NCI-H1048 (cell line): ENCODE data around the gene VAV2.

Experiments
- DNase-seq: peaks from one replicate; lab custom pipeline; 2025; lab: John Stamatoyannopoulos, UW

The VAV2 gene

DNA sequence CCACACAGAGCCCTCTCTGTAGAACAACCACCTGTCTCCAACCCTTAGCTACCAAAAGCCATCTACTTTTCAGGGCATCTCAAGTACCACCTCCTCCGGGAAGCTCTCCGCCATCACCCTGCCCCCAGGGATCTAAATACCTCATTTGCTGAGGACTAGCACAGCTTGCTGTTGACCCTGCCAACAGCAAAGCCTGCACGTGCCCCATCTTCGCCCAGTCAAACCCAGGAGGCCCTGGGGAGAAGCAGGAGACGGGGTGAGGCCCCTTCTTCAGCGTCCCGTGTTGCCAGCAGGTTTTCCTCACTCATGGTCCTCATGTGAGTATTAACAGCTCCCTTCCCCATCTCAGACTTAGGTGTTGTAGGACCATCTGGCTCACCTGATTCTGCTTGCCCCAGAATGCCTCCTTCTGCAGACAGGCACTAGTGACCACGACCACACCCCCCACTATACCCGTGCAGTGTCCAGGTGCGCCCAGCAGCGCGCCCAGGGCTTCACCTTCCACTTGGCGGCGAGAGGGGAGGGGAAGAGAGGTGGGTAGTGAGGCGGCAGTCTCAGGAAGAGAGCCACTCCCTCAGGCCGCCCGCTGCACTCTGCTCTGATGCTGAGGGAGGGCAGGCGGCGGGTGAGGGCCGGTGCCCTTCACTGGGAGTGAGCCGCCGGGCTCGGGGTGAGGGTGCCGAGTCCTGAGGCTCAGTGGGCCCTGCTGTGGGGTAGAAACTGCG, 11.1 kb downstream of the VAV2 start:
- DNase-seq = no peak

DNA sequence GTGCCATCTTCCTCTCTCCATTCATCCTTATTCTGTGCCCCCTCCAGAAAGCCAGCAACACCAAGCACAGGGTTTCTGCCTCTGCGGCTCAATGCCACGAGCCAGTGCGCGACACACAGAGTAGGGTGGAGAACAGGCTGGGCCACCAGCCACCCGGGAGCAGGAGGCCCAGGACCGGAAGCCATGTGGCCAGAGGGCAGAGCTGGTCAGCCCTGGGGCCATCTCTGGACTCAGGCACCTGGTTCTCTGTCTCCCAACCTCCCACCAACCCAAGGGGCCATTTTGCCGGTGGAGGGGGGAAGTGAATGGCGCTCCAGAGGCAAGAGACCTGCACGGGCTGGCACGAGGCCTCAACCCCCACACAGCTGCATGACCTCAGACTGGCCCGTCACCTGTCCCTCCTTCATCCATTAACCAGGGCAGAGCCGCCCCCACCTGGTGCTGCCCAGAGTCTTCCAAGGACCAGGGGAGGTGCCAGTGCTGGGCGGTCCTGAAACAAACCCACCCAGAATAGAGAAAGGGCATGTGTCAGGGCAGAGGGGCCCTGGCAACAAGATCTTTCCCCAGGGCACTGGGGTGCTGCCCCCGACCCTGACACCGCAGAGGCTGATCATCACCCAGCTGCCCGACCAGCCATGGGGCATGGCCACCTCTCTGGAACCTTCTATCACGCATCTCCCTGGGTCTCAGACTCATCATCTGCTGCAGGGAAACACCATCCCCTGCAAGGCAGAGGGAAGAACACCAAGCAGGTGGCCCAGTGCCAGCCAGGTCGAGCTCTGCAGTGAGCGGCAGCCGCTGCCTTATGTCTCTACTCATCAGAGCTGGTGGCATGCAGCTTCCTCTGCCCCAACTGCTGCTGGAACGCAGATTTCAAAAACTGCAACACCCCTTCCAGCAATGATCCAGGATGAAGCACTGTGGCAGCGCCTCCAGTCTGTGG, 11.9 kb downstream of the VAV2 start:
- DNase-seq = no peak

DNA sequence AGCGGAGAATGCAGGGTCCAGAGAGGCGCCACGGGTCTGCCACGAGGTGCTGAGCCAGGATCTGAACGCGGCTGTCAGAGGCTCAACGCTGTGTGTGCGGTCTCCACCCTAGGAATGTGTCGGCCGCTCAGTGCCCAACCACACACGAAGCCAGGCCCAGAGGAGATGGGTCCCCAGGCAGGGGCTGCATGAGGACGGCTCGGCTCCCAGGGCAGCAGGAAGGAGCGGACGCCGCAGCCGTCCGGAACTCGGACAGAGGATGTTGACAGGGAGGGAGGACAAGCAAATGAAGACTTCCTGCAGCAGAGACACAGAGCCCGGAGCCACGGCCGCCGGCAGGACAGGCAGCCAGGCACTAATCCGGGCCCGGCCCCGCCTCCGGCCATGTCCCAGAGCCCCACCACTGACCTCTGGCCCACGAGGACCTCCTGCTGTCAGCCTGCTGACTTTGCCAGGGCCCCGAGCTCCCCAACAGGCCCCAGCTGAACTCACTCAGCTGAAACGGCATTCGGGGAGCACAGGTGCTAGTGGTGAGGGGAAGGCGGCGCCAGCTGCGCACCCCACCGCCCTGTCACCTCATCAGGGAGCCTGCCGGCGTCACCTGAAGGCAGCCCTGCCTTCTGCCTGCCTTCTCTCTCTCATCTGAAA, 12.7 kb downstream of the VAV2 start:
- no peak for DNase-seq

DNA sequence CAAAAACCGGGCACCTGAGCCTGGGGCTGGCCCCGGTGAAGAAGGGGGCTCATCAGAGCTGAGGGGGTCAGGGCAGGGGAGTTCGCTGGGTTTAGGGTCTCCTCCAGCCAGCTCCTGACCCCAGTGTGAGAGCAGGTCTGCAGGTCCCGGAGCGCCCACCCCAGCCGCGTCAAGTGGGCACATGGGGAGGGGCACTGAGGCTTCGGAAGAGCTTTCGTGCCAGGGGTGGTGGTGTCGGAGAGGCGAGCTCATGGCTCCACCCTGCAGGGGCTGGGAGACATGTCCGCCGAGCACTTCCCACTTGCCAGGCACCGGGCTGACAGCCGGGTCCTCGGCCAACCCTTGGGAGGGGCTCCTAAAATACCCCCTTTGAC, 13.2 kb downstream of the VAV2 start:
- no peak for DNase-seq

DNA sequence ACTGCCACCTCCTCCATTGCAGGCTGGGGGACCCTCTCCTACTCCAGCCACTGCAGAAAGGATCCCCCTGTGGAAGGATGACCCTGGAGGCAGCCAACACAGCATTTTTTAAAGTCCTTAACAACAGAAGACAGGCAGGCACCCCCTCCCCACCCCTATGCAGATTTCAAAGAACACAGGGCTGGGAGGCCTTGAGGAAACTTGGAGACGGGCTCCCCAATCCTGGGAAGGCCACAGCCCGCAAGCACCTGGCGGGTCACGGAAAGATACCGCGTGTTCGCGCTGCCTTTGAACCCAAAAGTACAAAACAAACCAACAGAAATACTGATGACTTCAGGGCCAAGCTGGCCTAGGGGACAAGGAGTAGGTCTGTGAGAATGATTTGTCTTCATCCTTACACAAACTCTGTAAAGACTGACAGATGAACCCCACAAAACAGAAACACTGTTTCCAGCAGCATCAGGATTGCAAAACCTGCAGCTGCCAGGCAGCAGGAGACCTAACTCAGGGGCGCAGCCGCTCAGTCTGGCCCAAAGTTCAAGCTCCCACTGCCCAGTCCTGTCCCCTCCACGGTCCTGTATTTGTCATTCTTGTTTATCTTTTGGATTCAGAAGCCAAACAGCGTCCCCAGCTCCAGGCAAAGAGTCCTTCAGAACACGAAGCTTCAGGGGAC, 13.8 kb downstream of the VAV2 start:
- DNase-seq = no peak

DNA sequence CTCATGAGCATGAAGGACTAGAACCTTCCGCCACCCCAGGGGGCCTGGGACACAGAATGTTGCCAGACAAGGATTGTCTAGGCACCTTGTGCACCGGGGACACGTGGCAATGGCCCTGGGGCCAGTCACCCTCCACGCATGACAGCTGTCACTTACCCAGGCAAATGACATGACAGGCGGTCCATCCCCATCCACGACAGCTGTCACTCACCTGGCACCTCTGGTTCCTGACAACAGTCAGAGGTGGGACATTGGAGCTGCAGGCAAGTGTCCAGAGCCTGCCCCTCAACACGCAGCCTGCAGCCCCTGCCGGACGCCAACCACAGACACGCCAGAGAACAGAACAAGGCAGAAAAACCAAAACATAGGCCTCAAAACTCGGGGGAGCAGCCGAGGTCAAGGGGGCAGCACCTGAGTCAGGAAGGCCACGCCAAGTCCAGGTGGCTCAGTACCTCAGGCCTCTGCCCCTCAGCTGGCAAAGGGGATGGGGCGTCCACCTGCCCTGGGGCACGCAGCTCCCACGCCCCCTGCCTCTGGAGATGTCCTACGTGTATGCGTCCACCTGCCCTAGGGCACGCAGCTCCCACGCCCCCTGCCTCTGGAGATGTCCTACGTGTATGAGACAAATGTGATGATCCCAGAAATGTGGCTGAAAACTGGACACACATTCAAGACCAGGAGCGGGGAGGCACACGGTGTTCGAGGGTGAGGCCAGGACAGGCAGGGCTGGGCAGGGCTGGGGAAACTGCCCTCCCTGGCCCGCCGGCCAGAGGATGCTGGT, 14.5 kb downstream of the VAV2 start:
- DNase-seq = no peak

DNA sequence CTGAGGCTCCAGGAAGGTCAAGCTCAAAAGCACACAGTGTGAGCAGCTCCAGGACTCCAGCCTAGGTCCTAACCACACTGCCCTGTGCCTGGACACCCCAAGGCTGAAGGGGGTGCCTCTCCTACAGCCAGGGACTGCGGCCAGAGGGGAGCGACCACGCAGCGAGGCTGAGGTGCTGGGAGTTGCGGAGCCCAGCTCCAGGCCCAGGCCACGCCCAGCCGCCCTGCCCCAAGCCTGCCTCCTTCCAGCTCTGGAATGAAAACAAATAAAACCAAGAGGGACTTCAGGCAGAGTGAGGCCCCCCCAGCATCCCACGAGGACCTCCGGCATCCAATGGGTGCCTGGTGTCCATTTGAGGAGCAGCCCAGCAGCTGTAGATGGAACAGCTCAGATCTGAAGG, 15.2 kb downstream of the VAV2 start:
- no peak for DNase-seq

DNA sequence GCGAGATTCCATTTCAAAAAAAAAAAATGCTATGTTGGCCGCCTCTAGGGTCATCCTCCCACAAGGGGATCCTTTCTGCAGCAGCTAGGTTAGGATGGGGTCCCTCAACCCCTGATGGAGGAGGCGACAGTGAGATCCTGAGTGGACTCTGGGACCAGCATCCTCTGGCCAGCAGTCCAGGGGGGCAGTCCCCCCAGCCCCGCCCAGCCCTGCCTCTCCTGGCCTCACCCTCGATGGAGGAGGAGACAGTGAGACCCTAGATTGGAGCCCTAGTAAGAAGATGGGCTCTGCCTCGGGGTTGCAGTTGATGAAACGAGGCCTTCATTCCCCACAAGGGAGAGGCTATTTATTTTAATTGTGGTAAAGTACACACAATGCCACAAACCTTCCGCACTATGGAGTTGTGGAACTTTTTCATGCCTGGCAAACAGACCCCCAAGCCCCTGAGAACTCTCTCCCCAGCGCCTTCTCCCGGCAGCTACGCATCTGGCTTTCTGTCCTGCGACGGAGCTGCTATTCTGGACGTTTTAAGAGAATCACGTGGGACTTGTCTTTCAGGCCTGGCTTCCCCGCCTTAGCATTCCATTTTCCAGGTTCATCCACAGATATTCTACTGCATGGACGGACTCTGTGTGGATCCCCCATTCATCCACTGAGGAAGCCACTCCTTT, 15.8 kb downstream of the VAV2 start:
- no peak for DNase-seq

DNA sequence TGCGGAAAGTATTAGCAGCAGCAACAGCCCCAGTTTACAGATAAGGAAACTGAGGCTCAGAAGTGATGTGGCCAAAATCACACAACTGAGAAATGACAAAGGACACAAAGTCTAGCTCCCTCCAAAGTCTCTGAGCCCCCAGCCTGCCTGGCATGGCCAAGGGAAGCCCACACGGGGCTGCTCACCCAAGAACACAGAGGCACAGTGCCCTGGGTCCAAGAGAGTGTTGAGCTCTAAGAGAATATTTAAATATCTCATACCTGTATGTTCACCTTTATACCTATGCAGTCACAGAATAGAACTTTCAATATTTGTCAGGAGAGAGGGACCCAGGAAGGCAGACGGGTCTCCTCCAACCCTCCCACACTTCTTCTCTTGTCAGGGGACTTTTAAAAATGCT, 16.6 kb downstream of the VAV2 start:
- DNase-seq = no peak

DNA sequence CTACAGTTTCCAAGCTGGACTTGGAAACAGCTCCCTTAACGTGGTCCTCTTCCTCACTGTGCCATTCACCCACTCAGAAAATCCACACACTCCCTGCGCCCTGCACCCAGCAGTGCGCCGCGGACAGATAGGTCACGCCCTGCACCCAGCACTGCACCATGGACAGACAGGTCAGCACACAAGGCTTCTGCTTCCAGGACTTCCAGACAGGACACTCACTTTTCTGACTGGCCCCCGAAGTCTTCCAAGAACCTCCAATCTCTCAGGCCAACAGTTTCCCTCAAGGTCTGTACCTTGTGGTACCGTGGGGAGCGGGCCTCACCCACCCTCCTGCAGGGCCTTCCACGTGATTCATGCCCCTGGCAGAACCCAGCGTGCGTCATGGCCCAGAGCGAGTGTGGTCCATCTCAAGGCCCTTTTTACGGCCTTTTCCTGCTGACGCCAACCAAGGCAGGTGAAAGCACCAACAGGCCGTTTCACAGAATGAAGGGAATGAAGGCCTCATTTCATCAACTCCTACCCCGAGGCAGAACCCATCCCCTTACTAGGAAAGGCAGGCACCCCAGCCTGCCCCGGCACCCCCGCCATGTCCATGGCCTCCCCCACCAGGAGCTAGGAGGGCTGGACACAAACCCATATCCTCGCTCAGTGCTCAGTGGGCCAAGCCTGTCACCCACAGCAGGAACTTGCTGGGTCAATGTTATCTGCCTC, 17.3 kb downstream of the VAV2 start:
- DNase-seq = no peak

DNA sequence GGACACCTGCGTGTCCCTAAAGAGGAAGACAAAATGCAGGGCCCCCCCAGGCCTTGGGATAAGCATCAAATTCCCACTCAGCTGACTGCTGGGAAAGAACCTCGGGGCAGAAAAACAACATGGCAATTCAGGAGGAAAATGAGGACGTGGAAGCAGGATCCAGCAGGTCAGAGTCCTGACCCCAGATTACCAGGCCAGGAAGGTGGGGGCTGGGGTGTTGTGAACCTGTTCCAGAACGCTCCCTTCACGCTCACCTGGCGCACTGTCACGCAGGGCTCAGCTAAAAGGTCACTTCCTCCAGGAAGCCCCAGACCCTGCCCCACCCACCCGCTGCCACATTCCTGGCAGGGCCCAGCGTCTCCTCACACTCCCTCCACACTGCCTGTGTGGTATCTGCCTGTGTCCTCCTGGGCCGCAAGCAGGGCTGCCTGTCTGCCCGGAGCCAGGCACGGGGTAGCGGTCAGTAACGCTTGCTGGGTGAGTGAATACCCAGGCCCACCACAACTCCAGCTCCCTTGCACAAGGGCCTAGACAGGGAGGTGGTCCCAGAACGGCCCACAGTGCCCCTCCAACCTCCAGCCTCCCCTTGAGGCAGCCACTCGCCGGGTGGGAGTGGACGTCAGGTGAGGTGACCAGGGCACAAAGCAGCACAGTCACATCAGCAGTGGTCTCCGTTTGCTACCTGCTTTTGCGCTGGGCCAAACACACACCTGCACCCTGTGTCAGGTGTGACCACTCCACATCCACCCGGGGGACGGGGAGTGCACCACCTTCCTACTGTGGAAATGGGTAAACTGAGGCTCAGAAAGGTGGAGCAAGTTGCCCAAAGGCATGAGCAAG, 18.1 kb downstream of the VAV2 start:
- DNase-seq = no peak

DNA sequence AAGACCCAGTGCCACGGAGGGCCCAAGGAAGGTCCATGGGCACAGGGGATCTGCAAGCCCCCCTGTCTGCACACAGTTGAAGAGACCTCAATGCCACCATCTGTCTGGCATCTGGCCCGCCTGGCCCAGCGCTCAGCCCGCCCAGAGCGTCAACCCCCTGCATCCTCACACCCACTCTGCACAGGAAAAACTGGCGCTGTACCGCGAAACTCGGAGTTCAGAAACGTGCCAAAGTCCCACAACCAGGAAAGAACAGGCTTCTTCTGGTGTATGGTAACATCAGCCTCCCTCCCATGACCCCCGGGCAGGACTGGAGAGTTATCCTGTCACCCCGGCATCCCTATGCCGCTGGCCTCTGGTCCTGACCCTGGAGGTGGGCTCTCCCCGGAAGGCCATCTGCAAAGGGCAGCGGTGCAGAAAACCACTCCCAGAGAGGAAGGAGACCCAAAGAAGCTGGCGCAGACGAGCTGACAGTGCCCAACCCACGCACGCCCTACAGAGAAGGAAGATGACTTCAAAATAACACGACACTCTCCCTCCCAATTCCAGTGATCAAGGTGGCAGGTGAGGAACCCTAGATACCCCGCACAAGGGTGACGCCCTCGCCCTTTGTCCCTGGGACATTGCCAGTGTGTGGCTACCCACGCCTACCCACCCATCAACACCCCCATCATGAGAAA, 18.9 kb downstream of the VAV2 start:
- DNase-seq = no peak

DNA sequence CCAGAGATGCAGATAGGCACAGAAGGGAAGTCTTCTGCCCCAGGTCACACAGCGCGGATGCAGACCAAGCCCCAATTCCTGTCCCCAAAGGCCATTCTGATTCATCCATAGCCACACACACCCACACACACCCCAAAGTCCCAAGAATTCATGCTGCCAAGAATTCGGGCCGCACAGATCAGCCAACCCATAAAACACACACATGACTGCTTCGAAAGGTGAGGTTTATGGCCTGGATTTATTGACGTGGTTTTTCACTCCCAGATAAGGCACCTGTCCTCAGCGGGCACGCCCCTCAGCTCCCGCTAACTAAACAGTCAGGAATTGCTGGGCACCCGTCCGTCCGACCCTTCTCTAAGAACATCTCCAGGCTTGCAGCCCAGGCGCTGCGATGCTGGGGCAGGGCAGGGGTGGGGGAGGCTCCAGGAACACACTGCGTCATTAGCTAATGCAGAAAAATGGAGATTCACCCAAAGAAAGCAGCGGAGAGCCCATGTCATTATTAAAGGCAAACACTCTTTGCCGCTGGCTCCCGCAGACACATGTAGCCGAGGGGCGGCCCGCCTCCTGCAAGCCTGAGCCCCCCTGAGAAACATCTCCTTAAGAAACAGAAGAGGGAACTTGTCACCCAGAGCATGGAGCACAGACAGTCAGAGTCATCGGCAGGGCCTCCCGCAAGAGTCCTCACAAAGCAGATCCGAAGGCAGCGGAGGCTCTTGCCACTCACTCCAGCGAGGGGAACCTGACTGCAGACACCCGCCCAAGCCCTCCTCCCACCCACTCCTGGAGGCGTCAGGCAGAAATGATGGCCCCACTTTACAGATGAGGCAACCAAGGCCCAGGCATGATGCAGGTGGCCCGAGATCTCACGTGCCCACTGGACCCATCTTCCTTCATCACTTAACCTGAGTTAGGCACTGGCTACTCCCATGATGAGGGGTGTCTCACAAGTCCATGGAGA, 19.9 kb downstream of the VAV2 start:
- no peak for DNase-seq

DNA sequence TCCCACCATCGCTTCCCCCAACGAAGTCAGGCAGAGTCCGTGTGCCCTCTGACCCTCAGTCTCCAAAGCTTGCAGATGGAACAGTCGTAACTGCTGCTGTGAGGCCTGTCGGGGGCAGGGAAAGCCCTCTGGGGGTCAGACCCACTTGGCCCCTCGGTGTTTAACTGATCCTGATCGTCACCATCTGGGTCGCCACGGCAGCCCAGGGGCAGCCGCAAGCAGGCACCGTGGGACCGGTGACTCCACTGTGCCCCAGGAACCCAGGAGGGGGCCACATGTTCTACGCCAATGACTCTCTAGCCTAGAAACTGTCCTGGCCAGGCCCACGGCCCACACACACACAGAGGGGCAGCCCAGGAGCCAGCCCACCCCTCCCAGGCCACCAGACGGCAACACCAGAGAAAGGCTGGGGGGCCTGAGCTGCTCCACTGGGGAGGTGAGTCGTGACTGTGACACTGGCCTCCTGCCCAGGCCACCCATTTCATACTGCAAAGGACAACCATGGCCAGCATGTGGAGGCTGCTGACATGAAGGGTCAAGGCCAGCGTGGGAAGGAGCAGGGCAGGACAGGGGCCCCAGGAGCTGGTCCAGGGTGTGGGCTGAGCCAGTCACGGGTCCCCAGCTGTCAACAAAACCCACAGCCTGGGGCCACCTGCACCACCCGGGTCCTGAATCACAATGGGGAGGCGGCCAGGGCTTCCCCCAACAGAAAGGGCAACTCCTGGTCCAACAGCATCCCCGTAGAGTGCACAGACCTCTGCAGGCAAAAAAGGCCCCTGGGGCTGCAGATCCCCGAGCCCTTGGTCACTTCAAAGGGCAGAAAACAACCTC, 20.8 kb downstream of the VAV2 start:
- no peak for DNase-seq

DNA sequence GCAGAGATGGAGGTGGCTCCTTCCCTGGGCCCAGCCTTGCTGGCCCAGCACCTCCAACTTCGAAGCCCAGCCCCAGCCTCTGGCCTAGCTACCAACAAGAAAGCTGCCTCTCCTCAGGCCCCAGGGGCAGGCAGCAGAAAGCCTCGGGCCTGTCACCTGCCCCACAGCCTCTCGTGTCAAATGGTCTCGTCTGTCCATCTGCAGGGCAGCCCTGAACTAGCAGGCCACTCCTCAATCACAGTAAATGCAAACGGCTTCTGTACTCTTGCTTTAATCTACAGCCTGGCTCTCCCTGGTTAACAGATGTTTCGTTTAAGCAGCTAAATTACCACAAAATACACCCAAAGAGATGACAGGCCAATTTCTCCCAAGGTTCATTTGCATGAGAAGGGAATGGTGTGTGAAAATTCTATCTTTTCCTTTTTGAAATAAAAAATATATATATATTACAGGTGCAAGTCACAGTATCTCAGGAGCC, 21.5 kb downstream of the VAV2 start:
- no peak for DNase-seq
